Natural killer cell (primary cell): ENCODE results near the gene TBL1XR1. TPM values are rescaled to one million over a fixed set of nuclear protein-coding genes. Genes with fewer than 3 reads are reported as not detected.
"Not testable (repeated sequence)": the region's sequence is repeated elsewhere in the genome, so short reads cannot be mapped to it uniquely, and the experiment has no call there.

Experiments
- ATAC-seq, 3 donors: fragments of 150-1000 bp in 2 of 3; fragments of 200-7000 bp in 1 of 3; cut with Tn5 transposase; 1 replicate in 1 of 3; 2 replicates in 2 of 3; pipeline ENCODE4 v1.10.0; 2021; ENCODE audit warnings: mild to moderate bottlenecking in 2 of 3, moderate library complexity in 2 of 3
- DNase-seq, 2 donors: peaks; one replicate each; pipeline versions ENCODE4 v3.0.0 to v3.0.0-alpha.2; 2013 to 2021; ENCODE audit warnings: mixed read lengths in 1 of 2
- H3K27ac ChIP-seq: one replicate; pipeline ENCODE4 v1.5.1; 2013; ENCODE audit warnings: mild to moderate bottlenecking, low read length
- H3K27me3 ChIP-seq: one replicate; pipeline ENCODE4 v1.6.1; 2013; ENCODE audit warnings: low read length; ENCODE audit not compliant: control insufficient read depth, insufficient read depth
- H3K36me3 ChIP-seq: one replicate; pipeline ENCODE4 v1.6.1; 2013; ENCODE audit warnings: low read length; ENCODE audit not compliant: control insufficient read depth, insufficient read depth
- H3K4me1 ChIP-seq: one replicate; pipeline ENCODE4 v1.6.1; 2013; ENCODE audit warnings: low read length; ENCODE audit not compliant: control insufficient read depth, insufficient read depth
- H3K4me3 ChIP-seq: one replicate; pipeline ENCODE4 v1.5.1; 2013; ENCODE audit warnings: low read length
- H3K9me3 ChIP-seq: one replicate; pipeline ENCODE4 v1.6.1; 2013; ENCODE audit warnings: low read length; ENCODE audit not compliant: control insufficient read depth, insufficient read depth
- H3K27ac Mint-ChIP-seq, 2 donors: one replicate each; pipeline ENCODE4 v1.8.0; 2022; ENCODE audit warnings: mild to moderate bottlenecking in 2 of 2, mixed read lengths in 2 of 2, moderate library complexity in 1 of 2
- H3K27me3 Mint-ChIP-seq, 2 donors: one replicate each; pipeline ENCODE4 v1.8.0; 2022; ENCODE audit warnings: low read depth in 2 of 2, mixed read lengths in 2 of 2
- H3K36me3 Mint-ChIP-seq: one replicate; pipeline ENCODE4 v1.8.0; 2022; ENCODE audit warnings: mixed read lengths
- H3K4me1 Mint-ChIP-seq, 2 donors: one replicate each; pipeline ENCODE4 v1.8.0; 2022; ENCODE audit warnings: mixed read lengths in 2 of 2
- H3K4me3 Mint-ChIP-seq: one replicate; pipeline ENCODE4 v1.8.0; 2022; ENCODE audit warnings: mild to moderate bottlenecking, moderate library complexity, mixed read lengths
- H3K9me3 Mint-ChIP-seq, 2 donors: one replicate each; pipeline ENCODE4 v1.8.0; 2022; ENCODE audit warnings: mixed read lengths in 2 of 2
- CTCF ChIP-seq: fragments of 200-600 bp; IDR thresholded peaks from one replicate; pipeline ENCODE4 v1.8.0; 2022; ENCODE audit warnings: antibody characterized with exemption
- WGBS: methylation state at CpG from one replicate; pipeline ENCODE4 v1.1.7; 2013; ENCODE audit warnings: missing lambda C conversion rate; ENCODE audit not compliant: insufficient coverage; 5-methylcytosine and 5-hydroxymethylcytosine counted together
- intact Hi-C: fragments of 100-400 bp; cut with micrococcal nuclease; formaldehyde crosslinking; loops from one replicate; pipeline ENCODE4 v1.14.2; 2022
- total RNA-seq, 4 donors: library from RNA; stranded (reverse); fragments of 120-200 nt in 1 of 4; gene quantifications; one replicate each; pipeline versions ENCODE4 v1.2.3 to v1.2.4, GENCODE V29; 2013 to 2022

The TBL1XR1 gene
- total RNA-seq, 3 donors from 2014 or later (not counting 1 experiment from before 2014, with no cell fraction given) = 74.6 to 118 (median 81.7) TPM

- peaks cover 25% of the 10 kb centered on the region for H3K4me1 ChIP-seq
- Mint-ChIP-seq H3K27ac (peak overlapping the region; percentile 36 to 68), H3K4me1 (peaks cover 49 to 58% of the 10 kb centered on the region in 2 donors)
- H3K4me3 Mint-ChIP-seq, DNase-seq, ATAC-seq, H3K9me3 ChIP-seq, H3K27me3 Mint-ChIP-seq, H3K27me3 ChIP-seq, H3K4me3 ChIP-seq, H3K9me3 Mint-ChIP-seq, H3K36me3 ChIP-seq, intact Hi-C loops, H3K36me3 Mint-ChIP-seq, H3K27ac ChIP-seq: not testable (repeated sequence)
- 92% methylated on average over 3 of the region's 4 CpGs for WGBS
Measured at GRCh38 chr3:177188325-177188724, 9.0 kb downstream of the TBL1XR1 start.

- peaks cover 51 to 65% of the 10 kb centered on the region in 2 donors for H3K4me1 Mint-ChIP-seq
- H3K4me3 Mint-ChIP-seq = no peak overlapping the region
- no peak for ATAC-seq
- H3K9me3 Mint-ChIP-seq = no peaks in the 10 kb centered on the region
- Histone ChIP-seq H3K9me3 (no peaks in the 10 kb centered on the region), H3K27ac (no peak overlapping the region), H3K36me3 (no peaks in the 10 kb centered on the region), H3K4me1 (peaks cover 21% of the 10 kb centered on the region), H3K4me3 (no peak overlapping the region), H3K27me3 (no peaks in the 10 kb centered on the region)
- no peak for DNase-seq
- no CpG with 5 or more reads among the region's 1 CpG for WGBS
- H3K27ac Mint-ChIP-seq = peak overlapping the region in 1 of 2 donors; percentile 51
- TF ChIP-seq CTCF = no peak
- H3K27me3 Mint-ChIP-seq = no peaks in the 10 kb centered on the region
- no peaks in the 10 kb centered on the region for H3K36me3 Mint-ChIP-seq
- intact Hi-C loops = no loop called here
Measured at GRCh38 chr3:177186306-177186705, 11.0 kb downstream of the TBL1XR1 start.

GRCh38 chr3:177185035-177185574 is 12.2 kb downstream of the TBL1XR1 start:
- H3K9me3 Mint-ChIP-seq = no peaks in the 10 kb centered on the region
- peak overlapping the region in 1 of 2 donors; percentile 29 for H3K27ac Mint-ChIP-seq
- ATAC-seq (no peak), DNase-seq (no peak)
- peaks cover 23% of the 10 kb centered on the region for H3K4me1 ChIP-seq
- no peaks in the 10 kb centered on the region for H3K36me3 ChIP-seq
- no peak for TF ChIP-seq CTCF
- no peak overlapping the region for H3K27ac ChIP-seq
- no peak overlapping the region for H3K4me3 Mint-ChIP-seq
- no peaks in the 10 kb centered on the region for H3K27me3 ChIP-seq
- 90% methylated on average over 7 of the region's 7 CpGs for WGBS
- H3K4me1 Mint-ChIP-seq = peaks cover 52 to 65% of the 10 kb centered on the region in 2 donors
- H3K4me3 ChIP-seq = no peak overlapping the region
- H3K36me3 Mint-ChIP-seq = no peaks in the 10 kb centered on the region
- H3K9me3 ChIP-seq = no peaks in the 10 kb centered on the region
- intact Hi-C loops = no loop called here
- no peaks in the 10 kb centered on the region for H3K27me3 Mint-ChIP-seq

DNA sequence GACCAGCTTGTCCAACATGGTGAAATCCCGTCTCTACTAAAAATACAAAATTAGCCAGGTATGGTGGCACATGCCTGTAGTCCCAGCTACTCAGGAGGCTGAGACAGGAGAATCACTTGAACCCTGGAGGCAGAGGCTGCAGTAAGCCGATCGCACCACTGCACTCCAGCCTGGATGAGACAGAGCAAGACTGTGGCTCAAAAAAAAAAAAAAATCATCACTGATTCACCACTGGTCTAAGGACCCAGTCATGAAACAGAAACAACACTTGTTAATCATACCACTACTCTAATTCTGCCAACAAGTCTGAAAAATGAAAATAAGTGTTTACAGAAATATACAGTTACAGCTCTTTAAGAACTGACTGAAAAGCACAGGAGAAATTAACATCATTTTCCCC is 12.7 kb downstream of the TBL1XR1 start:
- H3K4me3 Mint-ChIP-seq, DNase-seq, H3K27ac ChIP-seq, H3K9me3 ChIP-seq, intact Hi-C loops, H3K36me3 ChIP-seq, H3K4me3 ChIP-seq, H3K27me3 Mint-ChIP-seq, H3K27me3 ChIP-seq, H3K36me3 Mint-ChIP-seq, H3K9me3 Mint-ChIP-seq: not testable (repeated sequence)
- ATAC-seq = peak in 2 of 3 donors; percentile 36 to 44
- Mint-ChIP-seq H3K4me1 (peaks cover 57 to 63% of the 10 kb centered on the region in 2 donors), H3K27ac (peak overlapping the region in 1 of 2 donors; percentile 29)
- WGBS = 100% methylated on average over 3 of the region's 3 CpGs
- H3K4me1 ChIP-seq = peaks cover 23% of the 10 kb centered on the region
